ENCODE measurements around the gene GFOD1. TPM values are rescaled to one million over a fixed set of nuclear protein-coding genes. Genes with fewer than 3 reads are reported as not detected.

Gene GFOD1
- total RNA-seq, 1 experiment from 2014 or later, result 0.62 TPM

GRCh38 chr6:13488015-13488895 lies 855 bp upstream of the GFOD1 start:
- intact Hi-C loops (cut with micrococcal nuclease; ENCODE audit: unreplicated experiment) (no loop called here), in situ Hi-C loops (cut with HindIII; ENCODE audit: low pct_unique_long_range_greater_than_20kb, low sequenced_read_pairs) (no loop called here)
- TF ChIP-seq SIN3A (IDR thresholded peaks at IDR 0.05; ENCODE audit: borderline replicate concordance, insufficient read depth, low read depth, low read length) (no peak), CTCF (IDR thresholded peaks at IDR 0.05) (no peak), TCF7L2 (IDR thresholded peaks at IDR 0.05; ENCODE audit: low read depth, low read length) (no peak), REST (IDR thresholded peaks at IDR 0.05; ENCODE audit: insufficient read depth in 1 of 2, low read depth in 2 of 2, low read length in 1 of 2) (no peak), POLR2AphosphoS5 (IDR thresholded peaks at IDR 0.05; ENCODE audit: low read depth, low read length) (no peak)
- Histone ChIP-seq H3K4me1 (ENCODE audit: control insufficient read depth, insufficient read depth, low read length) (no peaks in the 10 kb centered on the region; the same call in 1 of the 2 replicates), H3K4me3 (ENCODE audit: low read depth in 2 of 2, low read length in 2 of 2) (peak overlapping the region; percentile 55 to 78), H3K9me3 (ENCODE audit: control insufficient read depth, insufficient read depth, low read depth, low read length) (no peaks in the 10 kb centered on the region), H3K36me3 (ENCODE audit: control insufficient read depth, insufficient read depth, low read length) (no peaks in the 10 kb centered on the region), H3K27ac (ENCODE audit: low read length) (no peak overlapping the region), H3K27me3 (ENCODE audit: control insufficient read depth, insufficient read depth, low read length) (peaks cover 22% of the 10 kb centered on the region)
- peak; percentile 19 for ATAC-seq
- no peak for DNase-seq (ENCODE audit: low read depth, low spot score)
- BruUV-seq (replicated peaks), result no TSS peak
- CTCF ChIA-PET, result interaction anchor here (0.6 kb wide), 3 partner anchors 22 to 156 kb away, joined by 3 to 4 read pairs (median 3); no protein-coding TSS in a partner anchor
- POLR2A ChIA-PET, result interaction anchor here (0.7 kb wide), 1 partner anchor 68 kb away, joined by 3 read pairs; no protein-coding TSS in a partner anchor

- in situ Hi-C loops (cut with HindIII; ENCODE audit: low pct_unique_long_range_greater_than_20kb, low sequenced_read_pairs), result no loop called here
- CTCF ChIA-PET, result no interaction called here
- peak; percentile 52 for ATAC-seq
These were observed 700 bp downstream of the GFOD1 start for GRCh38 chr6:13486679-13487121.

More at GRCh38 chr6:13486679-13487121, 700 bp downstream of the GFOD1 start:
- Histone ChIP-seq H3K4me3 (ENCODE audit: low read depth in 2 of 2, low read length in 2 of 2) (peak overlapping the region; percentile 55 to 68), H3K27me3 (ENCODE audit: control insufficient read depth, insufficient read depth, low read length) (peaks cover 22% of the 10 kb centered on the region), H3K4me1 (ENCODE audit: control insufficient read depth, insufficient read depth, low read length) (no peaks in the 10 kb centered on the region; the same call in 1 of the 2 replicates), H3K36me3 (ENCODE audit: control insufficient read depth, insufficient read depth, low read length) (no peaks in the 10 kb centered on the region), H3K27ac (ENCODE audit: low read length) (no peak overlapping the region), H3K9me3 (ENCODE audit: control insufficient read depth, insufficient read depth, low read depth, low read length) (no peaks in the 10 kb centered on the region)
- DNase-seq (ENCODE audit: low read depth, low spot score), result no peak
- no TSS peak for BruUV-seq (replicated peaks)
- TF ChIP-seq SIN3A (IDR thresholded peaks at IDR 0.05; ENCODE audit: borderline replicate concordance, insufficient read depth, low read depth, low read length) (no peak), TCF7L2 (IDR thresholded peaks at IDR 0.05; ENCODE audit: low read depth, low read length) (no peak), CTCF (IDR thresholded peaks at IDR 0.05) (no peak), POLR2AphosphoS5 (IDR thresholded peaks at IDR 0.05; ENCODE audit: low read depth, low read length) (no peak), REST (IDR thresholded peaks at IDR 0.05; ENCODE audit: insufficient read depth in 1 of 2, low read depth in 2 of 2, low read length in 1 of 2) (no peak)
- intact Hi-C loops (cut with micrococcal nuclease; ENCODE audit: unreplicated experiment), result no loop called here
- POLR2A ChIA-PET, result no interaction called here

Data from Panc1 (cell line).